SU-DHL-6 (cell line): ENCODE measurements around the gene SPATA32.

Source experiments
- H2AFZ ChIP-seq: fragments of 200-600 bp; sonication (generic); 2 replicates; pipeline ENCODE4 v1.6.1; 2014; ENCODE audit warnings: low read depth, mild to moderate bottlenecking, moderate library complexity, mixed read lengths, antibody characterized with exemption, low read length; ENCODE audit not compliant: severe bottlenecking
- H3F3A ChIP-seq: fragments of 200-600 bp; shearing (Covaris generic); 2 replicates; pipeline ENCODE4 v1.6.0; 2016; ENCODE audit warnings: antibody characterized with exemption, mild to moderate bottlenecking; ENCODE audit not compliant: insufficient read depth
- H3K27ac ChIP-seq: fragments of 200-600 bp; sonication (generic); 2 replicates; pipeline ENCODE4 v1.5.1; 2016; ENCODE audit warnings: low read depth, mild to moderate bottlenecking, low read length, moderate library complexity, mixed read lengths
- H3K27me3 ChIP-seq: fragments of 200-600 bp; sonication (generic), shearing (Covaris generic); 2 replicates; pipeline ENCODE4 v1.6.0; 2014; ENCODE audit warnings: mild to moderate bottlenecking, low read length
- H3K36me3 ChIP-seq: fragments of 200-600 bp; sonication (generic); 2 replicates; pipeline ENCODE4 v1.6.1; 2014; ENCODE audit warnings: mild to moderate bottlenecking, low read length, mixed read lengths
- H3K4me2 ChIP-seq: fragments of 300-600, 200-600 bp; shearing (Covaris generic), sonication (generic); 2 replicates; pipeline ENCODE4 v1.6.0; 2014; ENCODE audit warnings: low read length, low read depth, mild to moderate bottlenecking; ENCODE audit not compliant: poor library complexity, severe bottlenecking
- H3K4me3 ChIP-seq: fragments of 200-600 bp; sonication (generic); 2 replicates; pipeline ENCODE4 v1.5.1; 2014; ENCODE audit warnings: antibody characterized with exemption, low read length, mild to moderate bottlenecking, mixed read lengths; ENCODE audit not compliant: insufficient read depth, poor library complexity, severe bottlenecking
- H3K79me2 ChIP-seq: fragments of 200-600 bp; sonication (generic); 2 replicates; pipeline ENCODE4 v1.6.1; 2014; ENCODE audit warnings: mild to moderate bottlenecking, low read length, moderate library complexity; ENCODE audit not compliant: insufficient read depth
- H3K9ac ChIP-seq: fragments of 200-600 bp; sonication (generic); 2 replicates; pipeline ENCODE4 v1.7.0; 2014; ENCODE audit warnings: mild to moderate bottlenecking, low read length
- H3K9me2 ChIP-seq: fragments of 200-600 bp; sonication (generic); replicated peaks from 2 replicates; pipeline ENCODE4 v1.6.1; 2014; ENCODE audit warnings: low read length; ENCODE audit not compliant: insufficient read depth
- H3K9me3 ChIP-seq: fragments of 200-600 bp; sonication (generic); 2 replicates; pipeline ENCODE4 v1.6.1; 2014; ENCODE audit warnings: low read length, mixed read lengths; ENCODE audit not compliant: insufficient read depth
- H4K20me1 ChIP-seq: fragments of 200-600 bp; sonication (generic); 2 replicates; pipeline ENCODE4 v1.6.1; 2014; ENCODE audit warnings: low read depth, mild to moderate bottlenecking, antibody characterized with exemption, low read length, moderate library complexity, mixed read lengths
- EZH2phosphoT487 ChIP-seq: fragments of 200-600 bp; sonication (generic), shearing (Covaris generic); conservative IDR thresholded peaks from 2 replicates; pipeline ENCODE4 v1.6.1; 2018; ENCODE audit warnings: mild to moderate bottlenecking, antibody characterized with exemption, low read length, moderate library complexity, mixed read lengths
- TF ChIP-seq, protein P1 (sequence below): fragments of 200-600 bp; sonication (generic); IDR thresholded peaks from one replicate; pipeline ENCODE4 v1.5.1; 2017; ENCODE audit warnings: antibody characterized with exemption, mild to moderate bottlenecking, low read length, moderate library complexity; ENCODE audit not compliant: insufficient read depth, poor library complexity, severe bottlenecking

SPATA32 gene

DNA sequence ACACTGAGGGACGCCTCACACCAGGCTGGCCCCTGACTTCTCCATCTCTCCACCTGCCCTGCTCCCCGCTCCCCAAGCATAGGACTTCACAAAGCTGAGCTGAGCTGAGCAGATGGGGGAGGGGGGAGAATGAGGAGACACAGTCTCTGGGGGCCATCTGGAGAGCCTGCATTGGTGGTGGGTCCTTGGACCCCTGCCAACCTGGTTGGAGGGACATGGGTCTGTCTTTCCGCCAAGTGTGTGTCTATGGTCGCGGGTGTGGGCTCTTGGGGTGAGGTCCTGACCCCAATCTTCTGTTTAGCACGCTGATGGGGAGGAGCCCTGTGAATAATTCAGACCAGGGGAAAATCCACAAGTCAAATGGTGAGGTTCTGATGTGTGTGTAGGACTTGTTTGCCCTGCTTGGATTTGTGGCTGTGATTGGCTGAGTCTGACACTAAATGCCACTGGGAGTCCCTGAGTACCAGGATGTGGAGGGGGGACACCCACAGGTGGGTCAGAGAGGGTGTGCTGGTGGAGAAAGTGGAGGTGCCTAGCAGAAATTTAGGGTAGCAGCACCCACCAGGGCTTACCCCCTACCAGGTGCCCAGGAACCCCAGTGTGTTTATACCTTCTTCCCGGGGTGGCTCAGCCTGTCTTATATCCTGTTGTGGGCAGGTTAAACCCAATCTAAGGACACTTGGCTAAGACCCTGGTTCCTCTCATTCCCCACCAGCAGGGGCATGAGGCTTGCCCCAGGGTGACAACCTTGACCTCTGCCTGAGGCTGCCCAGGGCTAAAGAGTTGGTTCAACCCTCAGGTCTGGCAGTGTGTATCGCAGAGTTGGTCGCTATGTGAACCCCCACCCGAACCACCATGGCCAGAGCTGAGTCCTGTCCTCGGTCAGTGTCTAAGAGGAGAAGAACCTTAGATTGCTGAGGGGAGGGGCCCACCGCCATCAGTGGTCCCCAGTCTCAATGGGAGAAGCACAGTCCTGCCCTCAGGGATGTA, 38.1 kb downstream of the SPATA32 start:
- Histone ChIP-seq H3K4me3 (peak overlapping the region; percentile 85), H3K27me3 (no peaks in the 10 kb centered on the region), H3K9me3 (no peaks in the 10 kb centered on the region), H4K20me1 (no peaks in the 10 kb centered on the region), H3K79me2 (peaks cover 55% of the 10 kb centered on the region), H2AFZ (no peak overlapping the region), H3K36me3 (no peaks in the 10 kb centered on the region), H3K9me2 (no peaks in the 10 kb centered on the region), H3K4me2 (peak overlapping the region; percentile 92), H3F3A (peaks cover 79% of the 10 kb centered on the region), H3K27ac (peak overlapping the region; percentile 99), H3K9ac (peak overlapping the region; percentile 98)
- TF ChIP-seq, protein P1, sequence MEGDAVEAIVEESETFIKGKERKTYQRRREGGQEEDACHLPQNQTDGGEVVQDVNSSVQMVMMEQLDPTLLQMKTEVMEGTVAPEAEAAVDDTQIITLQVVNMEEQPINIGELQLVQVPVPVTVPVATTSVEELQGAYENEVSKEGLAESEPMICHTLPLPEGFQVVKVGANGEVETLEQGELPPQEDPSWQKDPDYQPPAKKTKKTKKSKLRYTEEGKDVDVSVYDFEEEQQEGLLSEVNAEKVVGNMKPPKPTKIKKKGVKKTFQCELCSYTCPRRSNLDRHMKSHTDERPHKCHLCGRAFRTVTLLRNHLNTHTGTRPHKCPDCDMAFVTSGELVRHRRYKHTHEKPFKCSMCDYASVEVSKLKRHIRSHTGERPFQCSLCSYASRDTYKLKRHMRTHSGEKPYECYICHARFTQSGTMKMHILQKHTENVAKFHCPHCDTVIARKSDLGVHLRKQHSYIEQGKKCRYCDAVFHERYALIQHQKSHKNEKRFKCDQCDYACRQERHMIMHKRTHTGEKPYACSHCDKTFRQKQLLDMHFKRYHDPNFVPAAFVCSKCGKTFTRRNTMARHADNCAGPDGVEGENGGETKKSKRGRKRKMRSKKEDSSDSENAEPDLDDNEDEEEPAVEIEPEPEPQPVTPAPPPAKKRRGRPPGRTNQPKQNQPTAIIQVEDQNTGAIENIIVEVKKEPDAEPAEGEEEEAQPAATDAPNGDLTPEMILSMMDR = no peak
- no peak for TF ChIP-seq EZH2phosphoT487

DNA sequence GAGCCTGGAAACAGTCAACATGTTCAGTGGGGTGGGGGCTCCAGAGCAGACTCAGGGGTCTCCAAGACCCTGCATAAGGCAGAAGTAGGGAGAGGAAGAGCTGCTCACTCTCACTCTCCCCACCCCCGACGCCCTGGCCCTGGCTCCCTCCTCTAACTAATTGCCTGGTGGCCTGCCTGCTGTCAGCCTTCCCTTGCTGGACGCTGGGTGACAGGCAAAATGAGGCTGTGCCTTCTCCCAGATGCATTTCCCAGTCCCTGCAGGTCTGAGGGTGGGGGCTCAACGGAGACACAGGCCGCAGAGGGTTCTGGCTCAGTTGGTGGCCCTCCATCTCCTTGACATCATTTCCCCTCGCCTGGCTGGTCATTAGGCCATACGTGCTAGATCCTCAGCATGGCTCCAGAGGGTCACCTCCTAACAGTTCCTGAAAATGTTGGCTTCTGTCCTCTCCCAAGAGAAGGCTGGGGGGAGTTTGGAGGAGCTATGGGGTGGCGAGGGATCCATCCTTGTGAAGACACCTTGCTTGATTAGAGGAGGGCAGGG, 38.8 kb downstream of the SPATA32 start:
- H4K20me1 ChIP-seq = no peaks in the 10 kb centered on the region
- H3K27me3 ChIP-seq = no peaks in the 10 kb centered on the region
- H3K4me3 ChIP-seq = peak overlapping the region; percentile 85
- no peaks in the 10 kb centered on the region for H3K9me3 ChIP-seq
- H3K79me2 ChIP-seq = peaks cover 50% of the 10 kb centered on the region
- H3F3A ChIP-seq = peaks cover 72% of the 10 kb centered on the region
- peak overlapping the region; percentile 98 for H3K9ac ChIP-seq
- no peak for TF ChIP-seq EZH2phosphoT487
- peak overlapping the region; percentile 99 for H3K27ac ChIP-seq
- H2AFZ ChIP-seq = no peak overlapping the region
- H3K9me2 ChIP-seq = no peaks in the 10 kb centered on the region
- no peaks in the 10 kb centered on the region for H3K36me3 ChIP-seq
- H3K4me2 ChIP-seq = peak overlapping the region; percentile 92

DNA sequence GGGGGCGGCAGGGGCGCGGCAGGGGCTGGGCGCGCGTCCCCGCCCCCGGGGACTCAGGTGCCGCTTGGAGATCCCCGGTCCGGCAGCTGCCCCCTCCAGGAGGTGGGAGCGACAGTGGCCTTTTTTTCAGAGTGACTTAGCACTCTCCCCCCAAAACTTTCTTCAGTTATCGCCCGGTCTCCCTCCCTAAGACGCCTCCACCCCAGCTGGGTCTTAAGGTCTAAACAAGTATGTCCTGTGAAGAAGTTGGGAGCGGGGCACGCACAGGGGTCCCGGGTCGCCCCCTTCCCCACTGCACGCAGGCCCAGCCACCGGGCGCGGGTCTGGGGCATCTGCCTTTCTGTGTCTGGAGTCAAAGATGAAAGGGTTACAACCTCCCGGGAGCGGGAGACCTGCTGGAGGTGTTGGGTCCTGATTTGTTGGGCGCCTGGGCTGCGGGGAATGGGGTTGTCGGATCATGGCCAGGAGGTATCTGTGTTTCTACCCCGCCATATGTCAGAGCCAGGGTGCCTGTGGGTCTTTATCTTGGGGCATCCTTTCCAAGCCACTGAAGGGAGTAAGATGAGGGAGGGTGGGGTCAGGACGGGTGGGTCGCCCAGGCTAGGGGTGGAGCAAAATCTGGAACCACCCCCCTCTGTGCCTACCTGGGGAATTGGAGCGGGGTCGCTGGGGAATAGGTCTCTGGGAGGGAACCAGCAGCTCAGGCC, 39.5 kb downstream of the SPATA32 start:
- H3K36me3 ChIP-seq = no peaks in the 10 kb centered on the region
- H3K27me3 ChIP-seq = no peaks in the 10 kb centered on the region
- H3K79me2 ChIP-seq = peaks cover 50% of the 10 kb centered on the region
- peaks cover 66% of the 10 kb centered on the region for H3F3A ChIP-seq
- peak overlapping the region; percentile 92 for H3K4me2 ChIP-seq
- H4K20me1 ChIP-seq = no peaks in the 10 kb centered on the region
- H3K4me3 ChIP-seq = peak overlapping the region; percentile 85
- peak overlapping the region; percentile 98 for H3K9ac ChIP-seq
- H3K27ac ChIP-seq = peak overlapping the region; percentile 99
- H3K9me3 ChIP-seq = no peaks in the 10 kb centered on the region
- H3K9me2 ChIP-seq = no peaks in the 10 kb centered on the region
- no peak overlapping the region for H2AFZ ChIP-seq
- TF ChIP-seq, protein P1 = no peak
- no peak for TF ChIP-seq EZH2phosphoT487
